ENCODE measurements around the gene ARHGEF1.
"Not testable (repeated sequence)": the region's sequence is repeated elsewhere in the genome, so short reads cannot be mapped to it uniquely, and the experiment has no call there.

ARHGEF1 gene

GRCh38 chr19:41933693-41934426 lies 50.9 kb downstream of the ARHGEF1 start:
- no peak for DNase-seq

- peak; percentile 77 for DNase-seq
Observed at GRCh38 chr19:41934849-41935374, 51.9 kb downstream of the ARHGEF1 start.

DNA sequence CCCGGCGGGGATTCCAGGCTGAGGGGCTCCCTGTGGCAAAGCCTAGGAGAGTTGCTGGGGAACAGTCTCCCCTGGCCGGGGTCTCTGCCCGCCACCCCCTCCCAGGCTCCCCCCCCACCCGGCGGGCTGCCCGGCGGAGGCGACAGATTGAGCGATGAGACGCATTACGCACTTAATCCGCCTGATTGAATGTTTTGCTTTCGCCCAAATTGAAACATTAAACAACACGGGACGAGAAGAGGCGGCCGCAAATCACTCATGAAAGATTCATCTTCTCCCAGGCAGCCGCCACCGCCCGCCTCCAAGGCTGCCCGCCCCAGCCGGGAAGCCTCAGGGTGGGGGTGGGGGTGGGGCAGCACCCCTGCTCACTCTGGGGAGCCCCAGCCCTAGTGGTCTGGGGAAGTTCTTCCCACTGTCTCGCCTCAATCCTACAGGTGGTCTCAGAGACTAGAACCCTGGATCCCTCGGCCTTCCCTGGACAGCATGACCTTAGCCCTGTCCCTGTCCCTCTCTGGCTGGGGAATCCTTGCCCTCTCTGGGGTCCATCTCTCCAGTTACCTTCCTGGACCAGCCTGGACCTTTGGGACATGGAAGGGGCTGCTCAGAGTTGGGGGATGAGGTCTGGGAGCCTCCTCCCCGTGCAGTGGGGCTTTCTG lies 52.9 kb downstream of the ARHGEF1 start:
- DNase-seq = no peak

GRCh38 chr19:41936416-41936850 lies 53.4 kb downstream of the ARHGEF1 start:
- DNase-seq = no peak

DNA sequence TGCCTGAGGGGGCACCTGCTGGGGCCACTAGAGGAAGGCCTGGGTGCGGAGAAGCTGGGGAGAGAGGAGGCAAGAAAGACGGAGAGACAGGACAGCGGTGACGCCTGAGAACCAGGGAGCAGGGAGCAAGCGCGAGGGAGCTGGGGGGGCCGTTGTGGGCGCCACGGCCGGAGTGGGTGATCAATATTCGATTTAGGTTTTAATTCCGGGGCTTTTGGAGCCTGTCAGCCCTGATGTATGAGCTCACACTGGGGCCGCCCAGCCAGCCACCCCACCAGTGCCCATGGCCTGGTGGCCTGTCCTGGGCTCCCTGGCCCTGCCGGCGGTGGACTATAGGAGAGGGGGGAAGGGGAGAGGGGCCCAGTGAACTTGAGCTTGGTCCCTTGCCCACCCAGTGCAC lies 54.0 kb downstream of the ARHGEF1 start:
- no peak for DNase-seq

DNA sequence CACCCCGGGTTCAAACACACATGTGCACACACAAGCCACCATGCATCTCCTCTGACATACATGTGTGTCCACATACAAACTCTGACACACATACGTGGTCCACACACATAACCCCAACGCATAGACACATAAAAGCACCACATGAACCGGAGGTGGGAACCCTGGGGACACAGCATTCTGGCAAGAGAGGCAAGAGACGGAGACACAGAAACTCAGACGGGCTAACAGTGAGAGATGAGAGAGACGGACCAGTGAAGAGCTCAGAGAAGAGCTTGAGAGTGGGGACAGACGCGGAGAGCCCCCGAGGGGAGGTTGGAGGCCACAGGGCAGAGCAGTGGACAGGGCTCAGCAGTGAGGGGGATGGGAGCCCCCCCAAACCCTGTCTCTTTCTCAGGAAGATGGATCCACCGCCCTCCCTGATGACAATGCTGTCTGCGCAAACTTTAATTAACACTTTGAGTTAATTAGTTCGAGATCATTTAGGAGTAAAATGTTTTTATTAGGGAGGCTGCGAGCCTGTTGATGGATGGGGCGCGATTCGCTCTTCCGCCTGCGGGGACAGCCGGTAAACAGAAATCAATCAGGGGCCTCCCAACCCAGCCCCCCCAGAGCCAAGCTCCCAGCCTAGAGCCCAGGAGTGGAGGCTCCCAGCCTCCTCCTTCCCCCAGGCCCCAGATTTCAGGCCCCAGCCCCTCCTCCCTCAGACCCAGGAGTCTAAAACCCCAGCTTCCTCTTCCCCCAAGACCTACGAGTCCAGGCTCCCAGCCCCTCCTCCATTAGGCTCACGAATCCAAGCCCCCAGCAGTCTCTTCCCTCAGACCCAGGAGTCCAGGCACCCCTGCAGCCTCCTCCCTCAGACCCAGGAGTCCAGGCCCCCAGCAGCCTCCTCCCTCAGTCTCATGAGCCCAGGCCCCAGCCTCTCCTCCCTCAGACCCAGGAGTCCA lies 54.8 kb downstream of the ARHGEF1 start:
- DNase-seq = no peak

DNA sequence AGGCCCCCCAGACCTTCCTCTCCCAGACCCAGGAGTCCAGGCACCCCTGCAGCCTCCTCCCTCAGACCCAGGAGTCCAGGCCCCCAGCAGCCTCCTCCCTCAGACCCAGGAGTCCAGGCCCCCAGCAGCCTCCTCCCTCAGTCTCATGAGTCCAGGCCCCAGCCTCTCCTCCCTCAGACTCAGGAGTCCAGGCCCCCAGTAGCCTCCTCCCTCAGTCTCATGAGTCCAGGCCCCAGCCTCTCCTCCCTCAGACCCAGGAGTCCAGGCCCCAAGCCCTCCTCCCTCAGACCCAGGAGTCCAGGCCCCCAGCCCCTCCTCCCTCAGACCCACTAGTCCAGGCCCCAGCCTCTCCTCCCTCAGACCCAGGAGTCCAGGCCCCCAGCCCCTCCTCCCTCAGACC lies 56.2 kb downstream of the ARHGEF1 start:
- DNase-seq = not testable (repeated sequence)

GRCh38 chr19:41939861-41940730 lies 57.1 kb downstream of the ARHGEF1 start:
- peak; percentile 61 for DNase-seq

GRCh38 chr19:41940731-41941409 lies 57.9 kb downstream of the ARHGEF1 start:
- DNase-seq = no peak

GRCh38 chr19:41941410-41942202 lies 58.6 kb downstream of the ARHGEF1 start:
- no peak for DNase-seq

DNA sequence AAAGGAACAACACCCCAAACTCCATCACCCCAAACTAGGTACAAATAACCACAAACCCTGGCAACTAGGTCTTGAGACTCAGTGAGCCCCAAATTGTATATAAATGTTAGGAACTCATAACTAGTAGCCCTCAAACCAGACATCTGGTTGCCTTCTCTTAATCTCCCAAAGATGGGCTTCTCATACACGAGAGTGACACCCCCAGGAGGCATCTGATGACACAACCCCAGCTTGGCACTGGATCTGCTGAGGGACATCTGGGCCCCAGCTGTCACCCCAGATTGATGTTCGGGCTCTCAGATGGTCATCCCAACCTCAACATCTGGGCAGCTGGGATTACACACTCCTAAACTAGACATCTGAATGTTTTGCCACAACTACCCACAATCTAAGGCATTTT lies 61.4 kb downstream of the ARHGEF1 start:
- no peak for DNase-seq

DNA sequence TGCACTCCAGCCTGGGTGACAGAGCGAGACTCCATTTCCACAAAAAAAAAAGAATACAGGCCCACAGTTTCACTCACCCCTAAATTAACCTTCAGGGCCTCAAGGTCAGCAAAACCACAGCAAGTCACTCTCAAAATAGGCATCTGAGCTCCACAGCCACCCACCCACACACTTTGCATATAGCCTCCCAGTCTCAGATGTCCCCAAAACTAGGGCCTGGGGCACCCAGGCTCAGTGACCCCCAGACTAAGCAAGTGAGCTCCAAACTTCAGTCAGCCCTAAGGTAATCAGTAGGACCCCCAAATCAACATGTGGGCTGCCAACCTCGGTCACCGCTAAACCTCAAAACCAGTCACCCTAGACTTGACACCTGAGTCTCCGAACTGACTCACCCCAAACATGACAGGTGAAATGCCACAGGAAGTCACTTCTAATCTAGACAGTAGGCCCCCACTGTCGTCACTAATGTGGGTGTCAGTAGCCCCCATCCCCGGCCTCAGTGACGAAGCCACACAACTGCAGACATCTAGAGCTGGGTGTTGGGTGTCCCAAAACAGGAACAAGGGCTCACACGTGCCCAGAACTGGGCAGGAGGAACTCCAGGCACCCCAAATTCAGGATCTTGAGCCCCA lies 62.3 kb downstream of the ARHGEF1 start:
- peak; percentile 87 for DNase-seq

DNA sequence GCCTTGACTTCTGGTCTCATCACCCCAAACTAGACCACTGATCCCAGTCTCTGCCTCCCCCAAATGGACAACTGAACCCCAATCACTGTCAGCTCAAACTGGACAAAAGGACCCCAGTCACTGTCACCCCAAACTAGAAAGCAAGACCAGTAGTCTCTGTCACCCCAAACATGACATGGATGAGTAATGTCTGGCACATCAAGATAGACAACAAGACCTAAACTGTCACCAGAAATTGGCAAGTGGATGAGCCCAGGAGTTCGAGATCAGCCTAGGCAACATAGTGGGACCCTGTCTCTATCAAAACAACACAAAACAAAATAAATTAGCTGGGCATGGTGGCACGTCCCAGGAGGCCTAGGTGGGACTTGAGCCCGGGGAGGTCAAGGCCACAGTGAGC lies 64.1 kb downstream of the ARHGEF1 start:
- no peak for DNase-seq

- peak; percentile 86 for DNase-seq
Observed at GRCh38 chr19:41951686-41952172, 68.7 kb downstream of the ARHGEF1 start.

GRCh38 chr19:41955521-41955920 lies 72.5 kb downstream of the ARHGEF1 start:
- no peak for DNase-seq

DNA sequence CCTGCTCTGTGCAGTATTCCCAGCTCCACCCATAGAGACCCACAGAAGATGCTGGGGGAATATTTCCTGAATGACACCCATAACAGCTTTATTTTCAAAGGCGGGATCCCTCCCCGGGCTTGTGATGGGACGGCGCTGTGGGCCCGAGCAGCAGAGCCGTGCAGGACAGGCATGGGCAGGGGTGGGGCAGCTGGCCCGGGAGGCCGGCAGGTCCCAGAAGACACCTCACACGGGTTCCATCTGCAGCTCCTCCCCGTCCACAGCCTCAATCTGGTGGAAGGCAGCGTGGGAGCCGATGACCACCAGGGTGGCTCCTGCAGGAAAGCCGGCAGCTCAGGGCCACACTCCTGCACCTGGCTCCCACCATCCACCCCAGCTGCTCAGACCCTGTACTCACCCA lies 73.6 kb downstream of the ARHGEF1 start:
- DNase-seq = no peak
